ENCODE measurements around the gene CPLX1.
"Not testable (repeated sequence)": the region's sequence is repeated elsewhere in the genome, so short reads cannot be mapped to it uniquely, and the experiment has no call there.

Gene CPLX1

GRCh38 chr4:772776-773175 lies 53.2 kb downstream of the CPLX1 start:
- DNase-seq: no peak

GRCh38 chr4:772118-772517 lies 53.8 kb downstream of the CPLX1 start:
- no peak for DNase-seq

GRCh38 chr4:771464-771863 lies 54.5 kb downstream of the CPLX1 start:
- DNase-seq: no peak

GRCh38 chr4:770022-770421 lies 55.9 kb downstream of the CPLX1 start:
- DNase-seq: no peak

- no peak for DNase-seq
These were observed 56.4 kb downstream of the CPLX1 start for GRCh38 chr4:769511-769910.

- DNase-seq: no peak
These were observed 56.9 kb downstream of the CPLX1 start for GRCh38 chr4:768995-769394.

GRCh38 chr4:768076-768475 lies 57.9 kb downstream of the CPLX1 start:
- no peak for DNase-seq

- DNase-seq: no peak
These were observed 59.2 kb downstream of the CPLX1 start for GRCh38 chr4:766559-767283.

DNA sequence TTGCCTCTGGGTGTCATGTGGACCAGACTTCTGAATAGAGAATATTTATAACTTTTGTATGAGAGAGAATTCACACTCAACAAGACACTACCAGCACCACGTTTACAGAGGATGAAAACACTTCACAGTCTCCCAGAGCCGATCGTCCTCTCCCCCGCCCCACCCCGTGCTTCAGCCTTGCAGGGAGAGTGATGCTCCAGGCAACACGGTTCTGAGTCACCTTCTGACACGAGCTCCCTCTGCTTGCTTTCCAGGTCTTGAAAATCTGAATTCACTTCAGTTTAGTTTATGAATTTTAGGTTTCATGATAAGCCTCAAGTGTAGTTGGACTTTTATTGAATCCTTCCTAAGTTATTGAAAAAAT lies 59.8 kb downstream of the CPLX1 start:
- no peak for DNase-seq

- no peak for DNase-seq
These were observed 61.3 kb downstream of the CPLX1 start for GRCh38 chr4:764405-765169.

DNA sequence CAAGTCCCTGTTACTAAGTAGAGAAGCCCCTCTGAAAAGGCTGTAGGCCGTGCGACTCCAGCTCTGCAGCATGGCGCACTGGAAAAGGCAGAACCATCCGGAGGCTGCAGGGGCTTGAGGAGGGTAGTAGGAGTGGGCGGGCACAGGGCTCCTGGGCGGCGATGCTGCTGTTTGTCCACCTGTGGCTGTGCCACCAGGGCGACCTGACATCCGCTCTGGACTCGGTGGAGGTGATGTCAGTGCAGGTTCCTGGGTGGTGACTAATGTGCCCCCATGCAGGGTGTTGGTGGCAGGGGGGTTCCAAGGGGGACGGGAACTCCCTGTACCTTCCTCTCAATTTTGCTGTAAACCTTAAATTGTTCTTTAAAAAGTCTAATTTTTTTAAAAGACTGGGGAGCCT lies 62.0 kb downstream of the CPLX1 start:
- no peak for DNase-seq

- DNase-seq: no peak
These were observed 62.6 kb downstream of the CPLX1 start for GRCh38 chr4:763191-763810.

GRCh38 chr4:762211-763190 lies 63.4 kb downstream of the CPLX1 start:
- DNase-seq: no peak

GRCh38 chr4:761739-762138 lies 64.2 kb downstream of the CPLX1 start:
- no peak for DNase-seq

GRCh38 chr4:761086-761485 lies 64.8 kb downstream of the CPLX1 start:
- DNase-seq: no peak

DNA sequence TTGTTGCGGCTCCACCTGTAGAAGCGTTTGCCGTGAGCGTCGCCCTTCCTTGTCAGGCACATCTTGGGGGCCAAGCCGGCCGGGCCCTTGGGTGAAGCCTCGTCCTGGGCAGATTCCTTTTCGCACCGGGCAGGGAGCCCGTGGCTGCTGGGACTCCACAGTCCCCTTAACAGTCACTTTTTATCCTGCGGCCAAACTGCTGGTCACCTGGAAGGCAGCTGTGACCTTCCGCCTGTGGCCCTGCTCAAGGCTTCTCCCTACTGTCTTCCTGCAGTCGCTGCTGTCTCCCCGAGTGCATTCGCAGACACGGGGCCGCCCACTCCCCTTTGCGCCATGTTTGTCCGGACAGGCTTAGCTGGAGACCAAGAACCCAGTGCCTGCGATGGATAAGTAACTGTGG lies 65.3 kb downstream of the CPLX1 start:
- no peak for DNase-seq

DNA sequence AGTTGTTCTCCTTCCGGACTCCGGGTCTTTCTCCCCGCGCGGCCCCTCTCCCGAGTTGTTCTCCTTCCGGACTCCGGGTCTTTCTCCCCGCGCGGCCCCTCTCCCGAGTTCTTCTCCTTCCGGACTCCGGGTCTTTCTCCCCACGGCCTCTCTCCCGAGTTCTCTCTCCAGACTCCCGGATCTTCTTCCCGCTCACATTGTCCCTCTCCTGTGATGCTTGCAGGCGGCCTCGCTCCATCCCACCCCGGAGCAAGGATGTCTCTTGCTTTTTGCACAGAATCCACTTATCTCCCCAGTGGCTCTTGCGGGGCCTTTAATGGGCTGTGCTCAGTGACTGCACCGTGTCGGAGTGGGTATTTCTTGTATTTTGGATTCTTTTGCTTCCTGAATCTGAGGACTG lies 66.1 kb downstream of the CPLX1 start:
- not testable (repeated sequence) for DNase-seq

GRCh38 chr4:757111-757510 lies 68.8 kb downstream of the CPLX1 start:
- DNase-seq: no peak

GRCh38 chr4:754221-755120 lies 71.5 kb downstream of the CPLX1 start:
- DNase-seq: no peak

- not testable (repeated sequence) for DNase-seq
These were observed 72.7 kb downstream of the CPLX1 start for GRCh38 chr4:753186-753585.

- DNase-seq: no peak
These were observed 73.6 kb downstream of the CPLX1 start for GRCh38 chr4:752196-752861.
